GM12878 (cell line): ENCODE results near the gene CPNE4. TPM values are rescaled to one million over a fixed set of nuclear protein-coding genes. Genes with fewer than 3 reads are reported as not detected.

Experiments used
- ATAC-seq: fragments of 200-7000 bp; cut with Tn5 transposase; 3 replicates; pipeline ENCODE4 v1.9.1; 2020; ENCODE audit warnings: mild to moderate bottlenecking, moderate library complexity
- BruUV-seq: library from RNA; stranded (reverse); fragments of 400-500 nt; replicated peaks from 2 replicates; lab custom pipeline; 2021; lab: Mats Ljungman, UMichigan
- CTCF ChIA-PET: fragments of 300-600 bp; sonication (Branson Sonifier 250); formaldehyde crosslinking; extraction: SDS; loops from one replicate; lab custom pipeline; 2021; ENCODE audit warnings: inconsistent platforms; lab: Yijun Ruan, JAX
- POLR2A ChIA-PET: fragments of 350-600 bp; formaldehyde crosslinking; extraction: SDS; loops from one replicate; lab custom pipeline; 2021; ENCODE audit warnings: inconsistent platforms; lab: Charles Lee
- RAD21 ChIA-PET: fragments of 300-600 bp; sonication (Branson Sonifier 250); formaldehyde crosslinking; loops from one replicate; lab custom pipeline; 2023; ENCODE audit warnings: antibody characterized with exemption; ENCODE audit not compliant: unreplicated experiment; lab: Charles Lee
- SMC1A ChIA-PET: fragments of 300-600 bp; sonication (Branson Sonifier 250); formaldehyde crosslinking; loops from one replicate; lab custom pipeline; 2023; ENCODE audit not compliant: unreplicated experiment, uncharacterized antibody; lab: Charles Lee
- DNase-seq: peaks from one replicate; pipeline ENCODE4 v3.0.0-alpha.2; 2011; ENCODE audit warnings: low read depth, low spot score
- FAIRE-seq: peaks from 3 replicates; lab custom pipeline; 2011; peaks lifted over from hg19 to GRCh38; lab: Jason Lieb, UNC
- H2AFZ ChIP-seq: 2 replicates; pipeline ENCODE4 v1.6.0; 2011; ENCODE audit warnings: low read depth, low read length, control low read depth; ENCODE audit not compliant: control insufficient read depth
- H3K27ac ChIP-seq: 2 replicates; pipeline ENCODE4 v1.5.1; 2011; ENCODE audit warnings: control low read depth; ENCODE audit not compliant: control insufficient read depth, insufficient read depth
- H3K27me3 ChIP-seq, 2 experiments: replicated peaks in 1 of 2; 2 replicates each; pipeline versions ENCODE4 v1.6.0 to v1.6.1; 2011; ENCODE audit warnings: low read length in 1 of 2; ENCODE audit not compliant: control insufficient read depth in 2 of 2, insufficient read depth in 2 of 2
- H3K36me3 ChIP-seq, 2 experiments: 2 replicates each; pipeline ENCODE4 v1.5.1; 2011; ENCODE audit warnings: low read length in 1 of 2; ENCODE audit not compliant: control insufficient read depth in 2 of 2, insufficient read depth in 2 of 2
- H3K4me1 ChIP-seq: 2 replicates; pipeline ENCODE4 v1.6.1; 2011; ENCODE audit warnings: mild to moderate bottlenecking, low read length, moderate library complexity, mixed read lengths; ENCODE audit not compliant: control insufficient read depth, insufficient read depth
- H3K4me2 ChIP-seq: 2 replicates; pipeline ENCODE4 v1.6.0; 2011; ENCODE audit warnings: control low read depth; ENCODE audit not compliant: control insufficient read depth, insufficient read depth
- H3K4me3 ChIP-seq: fragments of 200-600 bp; sonication (generic); 2 replicates; pipeline ENCODE4 v1.5.1; 2016
- H3K79me2 ChIP-seq: 2 replicates; pipeline ENCODE4 v1.6.0; 2011; ENCODE audit warnings: low read length; ENCODE audit not compliant: control insufficient read depth, insufficient read depth
- H3K9ac ChIP-seq: 2 replicates; pipeline ENCODE4 v1.8.0; 2011; ENCODE audit warnings: low read length, control low read depth, mixed read lengths; ENCODE audit not compliant: control insufficient read depth, insufficient read depth
- H3K9me3 ChIP-seq: replicated peaks from 3 replicates; pipeline ENCODE4 v1.5.1; 2011; ENCODE audit warnings: mild to moderate bottlenecking, low read length; ENCODE audit not compliant: control insufficient read depth, insufficient read depth
- H4K20me1 ChIP-seq: 2 replicates; pipeline ENCODE4 v1.6.0; 2011; ENCODE audit not compliant: control insufficient read depth, insufficient read depth
- BCL11A ChIP-seq: IDR thresholded peaks from 2 replicates; pipeline ENCODE4 v1.6.1; 2011; ENCODE audit warnings: low read depth, low read length
- ESRRA ChIP-seq: IDR thresholded peaks from 2 replicates; pipeline ENCODE4 v1.6.1; 2012; ENCODE audit warnings: mild to moderate bottlenecking, low read length, improper control_type of control experiment
- EZH2 ChIP-seq: IDR thresholded peaks from 2 replicates; pipeline ENCODE4 v1.6.1; 2012; ENCODE audit warnings: low read depth, mild to moderate bottlenecking, control low read depth, inconsistent platforms, low read length, borderline replicate concordance; ENCODE audit not compliant: control insufficient read depth
- IRF5 ChIP-seq: fragments of 450-650 bp; IDR thresholded peaks from 2 replicates; pipeline ENCODE4 v1.6.1; 2017; ENCODE audit warnings: borderline replicate concordance
- JUND ChIP-seq: IDR thresholded peaks from 2 replicates; pipeline ENCODE4 v1.6.1; 2012; ENCODE audit warnings: low read depth, mild to moderate bottlenecking, low read length, improper control_type of control experiment, moderate library complexity
- MYC ChIP-seq: IDR thresholded peaks from 2 replicates; pipeline ENCODE4 v1.6.1; 2011; ENCODE audit warnings: mild to moderate bottlenecking, low read length, moderate library complexity, inconsistent platforms; ENCODE audit not compliant: insufficient read depth, insufficient replicate concordance, insufficient read length, severe bottlenecking
- NR2C1 ChIP-seq: fragments of 450-650 bp; IDR thresholded peaks from 2 replicates; pipeline ENCODE4 v1.6.1; 2017; ENCODE audit warnings: antibody characterized with exemption, mild to moderate bottlenecking, moderate library complexity
- POLR2AphosphoS2 ChIP-seq: IDR thresholded peaks from 2 replicates; pipeline ENCODE4 v1.6.1; 2011; ENCODE audit warnings: low read depth, mild to moderate bottlenecking, low read length, improper control_type of control experiment, moderate library complexity
- RAD21 ChIP-seq: IDR thresholded peaks from 2 replicates; pipeline ENCODE4 v1.6.1; 2011; ENCODE audit warnings: mild to moderate bottlenecking, low read depth, low read length, moderate library complexity; ENCODE audit not compliant: insufficient read depth
- SP1 ChIP-seq: IDR thresholded peaks from one replicate; pipeline ENCODE4 v1.6.1; 2011; ENCODE audit warnings: low read depth, low read length
- WGBS: methylation state at CpG from one replicate; pipeline ENCODE4 v1.1.6; 2016; ENCODE audit warnings: low lambda C conversion rate; ENCODE audit not compliant: insufficient replicate concordance, insufficient coverage; ENCODE audit errors: missing lambda C conversion rate; 5-methylcytosine and 5-hydroxymethylcytosine counted together
- in situ Hi-C: fragments of 300-500 bp; cut with MboI; formaldehyde crosslinking; loops from 9 replicates; pipeline ENCODE4 v1.14.3; 2018; ENCODE audit warnings: mixed read lengths
- intact Hi-C: fragments of 100-400 bp; cut with micrococcal nuclease; formaldehyde crosslinking; loops from one replicate; pipeline ENCODE4 v1.14.2; 2022; ENCODE audit not compliant: unreplicated experiment
- polyA plus RNA-seq, 11 experiments: library from polyadenylated mRNA; depleted of rRNA in 4 of 11; unstranded in 6 of 11; stranded (reverse) in 5 of 11; fragments of >200 nt; fragmentation: Nextera tagmentation in 4 of 11; fragmentation: Illumina TruSeq in 1 of 11; extraction: Ambion mirVana in 4 of 11; extraction: Trizol in 1 of 11; gene quantifications; 1 replicate in 1 of 11; 2 replicates in 10 of 11; pipeline versions ENCODE4 v1.2.1 to v1.2.3, GENCODE V29; 2011 to 2016; ENCODE audit warnings: inconsistent platforms in 2 of 11, missing spikeins in 2 of 11, low read depth in 1 of 11
- total RNA-seq, 4 experiments: library from RNA; depleted of rRNA in 3 of 4; stranded (reverse); fragments of >200 nt in 3 of 4; fragmentation: Illumina TruSeq in 1 of 4; extraction: Trizol in 1 of 4; gene quantifications; 2 replicates each; pipeline versions ENCODE4 v1.2.1 to v1.2.3, GENCODE V29; 2013 to 2021

Gene CPNE4
- total and polyA plus RNA-seq, 10 of the 15 experiments (the other 5 are each of a cell fraction or from before 2014, with no cell fraction given): 0.17 to 1.9 (median 0.48) TPM; not detected in 1

DNA sequence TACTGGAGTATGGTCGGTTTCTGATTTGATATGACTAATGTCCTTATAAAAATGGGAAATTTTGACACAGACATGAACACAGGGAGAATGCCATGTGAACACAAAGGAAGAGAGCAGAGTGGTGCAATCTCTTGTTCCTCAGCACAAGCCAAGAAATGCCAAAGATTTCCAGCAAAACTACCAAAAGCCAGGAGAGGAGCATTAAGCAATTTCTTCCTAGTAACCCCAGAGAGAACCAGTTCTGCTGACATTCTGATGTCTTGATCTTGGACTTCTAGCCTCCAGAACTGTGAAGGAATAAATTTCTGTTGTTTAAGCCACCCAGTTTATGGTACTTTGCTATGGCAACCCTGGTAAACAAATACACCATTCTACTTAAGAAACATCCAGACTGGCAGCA, 304.2 kb downstream of the CPNE4 start (continued):
- TF ChIP-seq MYC (no peak), JUND (no peak), IRF5 (no peak), BCL11A (no peak)

DNA sequence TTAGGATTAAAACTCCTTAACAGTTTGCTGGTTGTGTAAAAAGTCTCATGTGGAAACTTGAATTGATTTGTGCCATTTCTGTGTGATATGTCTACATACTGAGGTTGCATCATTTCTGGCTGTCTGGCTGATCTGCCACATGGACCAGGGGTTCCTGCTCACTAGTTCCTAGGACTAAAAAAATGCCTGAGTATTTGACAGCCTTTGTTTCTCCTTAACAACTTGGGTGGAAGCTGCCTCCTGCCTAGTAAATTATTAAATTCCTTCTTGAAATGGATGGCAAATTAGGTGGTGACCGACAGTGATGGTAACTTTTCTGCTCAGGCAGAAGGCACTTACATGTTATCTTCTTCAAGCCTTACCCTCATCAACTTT, 305.2 kb downstream of the CPNE4 start:
- 100% methylated on average over 1 of the region's 1 CpG for WGBS

More for the DNA sequence above, 305.2 kb downstream of the CPNE4 start:
- Histone ChIP-seq H3K9ac (no peak overlapping the region), H3K4me3 (no peak overlapping the region), H3K27me3 (no peaks in the 10 kb centered on the region), H4K20me1 (no peaks in the 10 kb centered on the region), H3K9me3 (no peaks in the 10 kb centered on the region), H3K4me2 (no peak overlapping the region), H3K36me3 (no peaks in the 10 kb centered on the region)
- no TSS peak for BruUV-seq
- ChIA-PET CTCF (interaction anchor here (0.9 to 1.3 kb wide), 2 partner anchors 14 to 25 kb away, joined by 3 read pairs; no protein-coding TSS in a partner anchor), RAD21 (no interaction called here)
- DNase-seq (no peak), ATAC-seq (no peak)
- in situ Hi-C loops: no loop called here
- TF ChIP-seq NR2C1 (no peak), RAD21 (no peak), EZH2 (no peak), ESRRA (no peak), SP1 (no peak), POLR2AphosphoS2 (no peak)
- TF ChIP-seq, all 136 proteins: peak for 0
- ChIA-PET SMC1A (no interaction called here), POLR2A (no interaction called here)
- Histone ChIP-seq H3K4me1 (peaks cover 21% of the 10 kb centered on the region), H3K27ac (no peak overlapping the region), H3K79me2 (no peaks in the 10 kb centered on the region), H2AFZ (no peak overlapping the region)
- no peak for FAIRE-seq
- intact Hi-C loops: loop anchor here (2.0 to 5.0 kb wide), 2 partner anchors 15 to 63 kb away; no protein-coding TSS in a partner anchor
